Tibial nerve (tissue), 4 donors: Measurements from ENCODE around the gene TMIGD3. TPM values are rescaled to one million over a fixed set of nuclear protein-coding genes. Genes with fewer than 3 reads are reported as not detected.

ENCODE experiments used
- DNase-seq, 2 donors: peaks; one replicate each; pipeline ENCODE4 v3.0.0-alpha.2; 2019; ENCODE audit warnings: low spot score in 2 of 2
- H3K27ac ChIP-seq, 4 donors: fragments of 200-600 bp; sonication (generic) in 3 of 4; one replicate each; pipeline ENCODE4 v1.5.1; 2017 to 2019; ENCODE audit warnings: mild to moderate bottlenecking in 1 of 4
- H3K27me3 ChIP-seq, 2 donors: fragments of 200-600 bp; sonication (generic) in 1 of 2; one replicate each; pipeline versions ENCODE4 v1.5.1 to v1.6.0; 2017 to 2019
- H3K36me3 ChIP-seq, 3 donors: fragments of 200-600 bp; sonication (generic); one replicate each; pipeline ENCODE4 v1.5.1; 2018 to 2019
- H3K4me1 ChIP-seq, 4 donors: fragments of 200-600 bp; sonication (generic) in 3 of 4; one replicate each; pipeline ENCODE4 v1.5.1; 2017 to 2019
- H3K4me3 ChIP-seq, 4 donors: fragments of 200-600 bp; sonication (generic) in 3 of 4; one replicate each; pipeline ENCODE4 v1.5.1; 2017 to 2019; ENCODE audit warnings: mild to moderate bottlenecking in 1 of 4, moderate library complexity in 1 of 4
- H3K9me3 ChIP-seq, 4 donors: fragments of 200-600 bp; sonication (generic) in 3 of 4; one replicate each; pipeline ENCODE4 v1.5.1; 2017 to 2019
- EP300 ChIP-seq, 2 donors: sonication (generic); formaldehyde crosslinking; IDR thresholded peaks; one replicate each; pipeline ENCODE4 v1.6.1; 2017; ENCODE audit warnings: antibody characterized with exemption in 2 of 2, mild to moderate bottlenecking in 1 of 2
- POLR2A ChIP-seq, 2 donors: fragments of 450-650 bp; IDR thresholded peaks; one replicate each; pipeline ENCODE4 v1.6.1; 2017; ENCODE audit warnings: antibody characterized with exemption in 2 of 2, mild to moderate bottlenecking in 2 of 2, moderate library complexity in 2 of 2
- WGBS, 2 donors: methylation state at CpG; one replicate each; pipeline ENCODE4 v1.1.5; 2018; 5-methylcytosine and 5-hydroxymethylcytosine counted together
- total RNA-seq, 4 donors: library from RNA; depleted of rRNA; stranded (reverse); fragments of >200 nt; gene quantifications; one replicate each; pipeline ENCODE4 v1.1.0, GENCODE V29; 2016
- TF ChIP-seq, protein P1 (sequence below), 5 experiments: fragments of 200-600 bp in 3 of 5; fragments of 450-650 bp in 2 of 5; sonication (generic) in 3 of 5; IDR thresholded peaks; one replicate each; pipeline ENCODE4 v1.5.1; 2016 to 2019; ENCODE audit warnings: antibody characterized with exemption in 5 of 5, mild to moderate bottlenecking in 3 of 5, moderate library complexity in 2 of 5

The TMIGD3 gene
- total RNA-seq, 4 donors from 2014 or later = 0.59 to 9.6 (median 2.3) TPM

DNA sequence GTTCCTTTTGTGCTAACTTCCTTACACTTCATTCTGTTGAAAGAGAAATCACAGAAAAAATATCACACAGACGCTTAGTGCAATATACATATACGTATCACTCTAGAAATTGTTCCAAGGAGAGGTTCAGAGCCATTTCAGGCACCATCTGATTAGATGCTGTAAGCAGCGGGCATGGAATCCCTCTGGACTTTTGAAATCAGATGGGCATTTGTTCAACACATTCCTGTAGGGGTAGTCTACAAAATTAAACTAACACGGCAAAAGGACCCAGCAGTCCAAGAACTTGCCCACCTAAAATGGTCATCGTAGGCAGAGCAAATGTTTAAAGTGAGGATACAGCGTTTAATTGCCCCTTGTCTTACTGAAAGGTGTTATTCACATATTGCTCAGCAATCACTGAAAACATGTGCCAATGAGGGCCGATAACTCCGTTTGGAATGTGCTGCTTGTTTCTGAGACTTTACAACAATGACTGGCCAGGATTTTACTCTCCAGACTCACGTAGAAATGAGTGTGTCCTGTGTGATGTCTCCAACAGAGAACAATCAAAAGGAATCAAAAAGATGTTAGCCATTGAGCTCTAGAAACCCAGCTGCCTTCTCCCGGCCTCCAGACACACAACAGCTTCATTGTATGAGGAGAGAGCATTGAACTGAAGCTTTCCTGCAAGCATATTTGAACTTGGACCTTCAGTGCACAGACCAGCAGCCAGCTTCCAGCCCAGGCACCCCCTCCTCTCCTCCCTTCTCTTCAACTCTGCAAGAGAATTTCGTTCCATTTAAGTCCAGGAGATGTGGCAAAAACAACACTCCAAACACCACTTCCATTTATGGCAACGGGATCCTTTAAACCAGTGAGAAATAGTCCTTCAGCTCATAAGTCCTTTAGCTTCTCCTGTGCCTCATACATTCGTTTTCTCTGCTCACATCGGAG, 32.1 kb upstream of the TMIGD3 start:
- Histone ChIP-seq H3K4me3 (no peak overlapping the region), H3K27me3 (no peaks in the 10 kb centered on the region), H3K9me3 (no peaks in the 10 kb centered on the region), H3K4me1 (peaks cover 0 to 34% (median 6%) of the 10 kb centered on the region in 4 donors), H3K36me3 (no peaks in the 10 kb centered on the region), H3K27ac (peak overlapping the region; percentile 48 to 88 (median 72))
- TF ChIP-seq POLR2A (IDR thresholded peaks at IDR 0.05) = no peak
- TF ChIP-seq EP300 (IDR thresholded peaks at IDR 0.05) = peak in 1 of 2 donors; percentile 67
- no peak for DNase-seq
- 38% methylated on average over 14 of the region's 14 CpGs for WGBS, 2 donors

DNA sequence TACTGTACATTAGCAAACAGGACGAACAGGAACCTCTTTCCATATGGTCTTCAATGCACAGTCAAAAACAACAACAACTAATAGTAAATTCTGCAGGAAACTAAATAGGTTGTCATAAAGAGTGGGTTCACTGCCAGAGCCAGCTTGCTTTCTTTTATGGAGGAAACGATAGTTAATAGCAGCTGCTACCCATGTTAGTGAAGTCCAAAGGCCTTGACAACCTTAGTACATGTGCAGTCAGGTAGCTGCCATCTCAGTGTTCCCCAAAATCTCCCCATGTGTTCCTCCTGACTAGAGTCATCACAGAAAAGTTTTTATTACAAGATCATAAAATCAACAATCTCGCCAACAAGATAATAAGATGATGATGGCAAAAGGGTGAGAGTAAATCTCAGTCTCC, 16.6 kb upstream of the TMIGD3 start:
- Histone ChIP-seq H3K4me3 (no peak overlapping the region), H3K36me3 (no peaks in the 10 kb centered on the region), H3K4me1 (peaks cover 0 to 22% (median 21%) of the 10 kb centered on the region in 4 donors), H3K27me3 (no peaks in the 10 kb centered on the region), H3K9me3 (no peaks in the 10 kb centered on the region), H3K27ac (no peak overlapping the region)
- no peak for TF ChIP-seq EP300 (IDR thresholded peaks at IDR 0.05)
- TF ChIP-seq, protein P1, sequence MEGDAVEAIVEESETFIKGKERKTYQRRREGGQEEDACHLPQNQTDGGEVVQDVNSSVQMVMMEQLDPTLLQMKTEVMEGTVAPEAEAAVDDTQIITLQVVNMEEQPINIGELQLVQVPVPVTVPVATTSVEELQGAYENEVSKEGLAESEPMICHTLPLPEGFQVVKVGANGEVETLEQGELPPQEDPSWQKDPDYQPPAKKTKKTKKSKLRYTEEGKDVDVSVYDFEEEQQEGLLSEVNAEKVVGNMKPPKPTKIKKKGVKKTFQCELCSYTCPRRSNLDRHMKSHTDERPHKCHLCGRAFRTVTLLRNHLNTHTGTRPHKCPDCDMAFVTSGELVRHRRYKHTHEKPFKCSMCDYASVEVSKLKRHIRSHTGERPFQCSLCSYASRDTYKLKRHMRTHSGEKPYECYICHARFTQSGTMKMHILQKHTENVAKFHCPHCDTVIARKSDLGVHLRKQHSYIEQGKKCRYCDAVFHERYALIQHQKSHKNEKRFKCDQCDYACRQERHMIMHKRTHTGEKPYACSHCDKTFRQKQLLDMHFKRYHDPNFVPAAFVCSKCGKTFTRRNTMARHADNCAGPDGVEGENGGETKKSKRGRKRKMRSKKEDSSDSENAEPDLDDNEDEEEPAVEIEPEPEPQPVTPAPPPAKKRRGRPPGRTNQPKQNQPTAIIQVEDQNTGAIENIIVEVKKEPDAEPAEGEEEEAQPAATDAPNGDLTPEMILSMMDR (IDR thresholded peaks at IDR 0.05) = no peak
- 88 to 96% methylated on average over 3 of the region's 3 CpGs for WGBS, 2 donors
- DNase-seq = no peak

DNA sequence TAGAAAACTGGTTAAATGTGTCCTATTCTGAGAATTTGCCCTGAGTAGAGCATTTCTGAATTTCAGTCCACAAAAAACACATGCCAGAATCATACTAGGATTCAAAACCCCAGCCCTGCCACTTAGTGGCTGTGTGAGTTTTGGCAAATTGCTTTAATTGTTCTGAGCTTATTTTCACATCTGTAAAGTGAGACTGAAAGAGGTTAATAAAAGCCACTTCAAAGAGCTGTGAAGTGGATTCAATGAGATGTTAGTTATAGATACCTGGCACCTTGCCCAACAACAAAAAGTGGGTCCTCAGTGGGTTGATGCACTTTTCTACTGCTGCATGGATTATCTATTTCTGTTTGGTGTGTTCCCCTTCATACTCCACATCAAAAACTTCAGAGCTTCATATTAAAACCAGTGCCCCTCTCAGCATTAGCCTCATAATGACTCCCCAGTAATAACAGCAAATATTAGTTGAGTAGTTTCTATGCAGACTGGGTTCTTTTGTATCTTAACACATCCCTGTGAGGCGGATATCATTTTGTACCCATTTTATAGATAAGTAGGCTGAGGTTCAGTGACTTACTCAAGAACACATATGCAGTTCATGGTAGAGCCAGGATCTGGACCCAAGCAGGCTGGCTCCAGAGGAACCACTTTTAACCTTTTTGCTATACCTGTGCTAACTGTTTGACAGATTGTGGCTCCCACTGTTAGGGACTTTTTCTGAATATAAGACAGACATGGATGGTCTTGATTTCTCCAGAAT, 14.2 kb upstream of the TMIGD3 start:
- H3K27me3 ChIP-seq = no peaks in the 10 kb centered on the region
- H3K27ac ChIP-seq = peak overlapping the region in 1 of 4 donors; percentile 87
- H3K9me3 ChIP-seq = no peaks in the 10 kb centered on the region
- no peak overlapping the region for H3K4me3 ChIP-seq
- H3K4me1 ChIP-seq = peaks cover 0 to 46% (median 32%) of the 10 kb centered on the region in 4 donors
- no peaks in the 10 kb centered on the region for H3K36me3 ChIP-seq
- TF ChIP-seq EP300 (IDR thresholded peaks at IDR 0.05) = no peak
- TF ChIP-seq, protein P1 (IDR thresholded peaks at IDR 0.05) = no peak
- TF ChIP-seq POLR2A (IDR thresholded peaks at IDR 0.05) = no peak
- no peak for DNase-seq
- WGBS, 2 donors = 94 to 95% methylated on average over 1 of the region's 1 CpG

DNA sequence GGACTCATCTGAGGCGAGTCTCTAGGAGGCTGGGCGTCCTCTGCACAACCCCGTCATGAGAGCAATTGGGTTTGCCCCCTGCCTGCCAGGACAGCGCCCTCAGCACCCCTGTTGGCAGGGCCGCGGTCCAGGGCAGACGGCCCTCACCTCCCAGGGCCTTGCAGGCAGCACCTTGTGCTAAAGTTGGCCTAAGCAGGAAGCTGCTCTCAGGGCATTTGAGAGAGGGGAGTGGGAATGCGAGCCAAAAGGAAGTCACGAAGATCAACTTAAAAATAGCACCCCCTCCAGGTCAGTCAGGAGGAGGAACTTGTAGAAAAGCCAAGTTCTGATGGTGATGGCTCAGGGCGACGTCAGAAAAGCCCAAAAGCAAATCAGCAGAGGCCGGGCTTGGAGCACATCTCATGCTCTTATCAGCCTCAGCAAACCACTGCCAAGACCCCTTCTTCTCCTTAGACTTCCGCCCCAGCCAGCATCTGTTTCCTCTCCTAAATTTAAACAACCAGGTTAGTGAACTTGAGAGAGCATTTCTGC, 12.6 kb upstream of the TMIGD3 start:
- Histone ChIP-seq H3K4me1 (peaks cover 0 to 61% (median 38%) of the 10 kb centered on the region in 4 donors), H3K27ac (peak overlapping the region; percentile 58 to 87 (median 82)), H3K9me3 (no peaks in the 10 kb centered on the region), H3K36me3 (no peaks in the 10 kb centered on the region), H3K27me3 (no peaks in the 10 kb centered on the region), H3K4me3 (peak overlapping the region; percentile 17 to 46 (median 31))
- no peak for DNase-seq
- 14 to 19% methylated on average over 11 to 13 of the region's 13 CpGs for WGBS, 2 donors
- TF ChIP-seq EP300 (IDR thresholded peaks at IDR 0.05) (peak in 1 of 2 donors; percentile 37), POLR2A (IDR thresholded peaks at IDR 0.05) (peak in 1 of 2 donors; percentile 17)
- TF ChIP-seq, protein P1 (IDR thresholded peaks at IDR 0.05) = peak in 4 of 5 experiments; percentile 26 to 34 (median 30)

DNA sequence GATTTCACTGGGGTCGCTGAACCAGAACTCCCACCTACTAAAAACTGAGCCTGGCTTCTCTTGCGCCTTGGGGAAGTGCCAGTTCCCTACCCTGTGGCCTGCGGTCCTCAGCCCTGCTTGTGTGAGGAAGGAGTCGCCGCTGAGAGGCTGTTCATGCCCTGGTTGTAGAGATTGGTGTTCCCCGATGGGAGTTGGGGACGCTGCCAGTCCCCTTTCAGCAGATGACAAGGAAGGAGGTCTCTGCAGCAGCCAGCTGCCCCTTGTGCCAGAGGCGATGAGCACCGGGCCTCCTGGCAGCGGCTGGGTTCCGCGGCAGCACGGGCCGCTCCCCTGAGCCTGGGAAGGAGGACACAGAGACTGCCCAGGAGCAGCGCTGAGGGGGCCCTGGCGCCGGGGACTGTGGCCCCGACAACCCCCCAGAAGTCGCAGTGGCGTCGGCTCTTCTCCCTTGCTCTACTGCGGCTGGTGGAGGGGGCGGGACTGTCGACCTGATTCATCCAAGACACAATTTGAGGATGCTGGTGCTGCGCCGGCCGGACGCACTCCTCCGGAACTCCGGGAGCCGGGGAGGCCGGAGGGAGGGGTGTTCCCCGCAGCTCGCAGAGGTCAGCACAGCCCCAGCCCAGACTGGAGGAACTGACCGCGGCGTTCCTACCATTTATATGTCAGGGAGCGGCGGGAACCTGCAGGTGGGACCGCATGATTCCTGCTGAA, 12.0 kb upstream of the TMIGD3 start:
- Histone ChIP-seq H3K9me3 (no peaks in the 10 kb centered on the region), H3K27ac (peak overlapping the region; percentile 58 to 87 (median 82)), H3K27me3 (no peaks in the 10 kb centered on the region), H3K36me3 (no peaks in the 10 kb centered on the region), H3K4me1 (peaks cover 0 to 67% (median 42%) of the 10 kb centered on the region in 4 donors), H3K4me3 (peak overlapping the region; percentile 17 to 46 (median 31))
- 15 to 21% methylated on average over 29 to 37 of the region's 40 CpGs for WGBS, 2 donors
- no peak for DNase-seq
- no peak for TF ChIP-seq POLR2A (IDR thresholded peaks at IDR 0.05)
- TF ChIP-seq, protein P1 (IDR thresholded peaks at IDR 0.05) = no peak
- TF ChIP-seq EP300 (IDR thresholded peaks at IDR 0.05) = no peak
